GM23338 (cell line): Measurements from ENCODE around the gene OSBPL10.

ENCODE experiments used
- EZH2 ChIP-seq: fragments of 200-600 bp; sonication (generic); IDR thresholded peaks from one replicate; pipeline ENCODE4 v1.8.0; 2017; ENCODE audit warnings: antibody characterized with exemption, mild to moderate bottlenecking, low read depth; ENCODE audit not compliant: unreplicated experiment
- EZH2phosphoT487 ChIP-seq: fragments of 200-600 bp; sonication (generic); IDR thresholded peaks from one replicate; pipeline ENCODE4 v1.8.1; 2018; ENCODE audit warnings: antibody characterized with exemption; ENCODE audit not compliant: unreplicated experiment
- TF ChIP-seq, protein P1 (sequence below), 2 experiments: fragments of 200-600 bp in 1 of 2; sonication (generic) in 1 of 2; conservative IDR thresholded peaks; 2 replicates each; pipeline versions ENCODE4 v1.5.1 to v1.6.1; 2016 to 2017; ENCODE audit warnings: antibody characterized with exemption in 2 of 2, low read depth in 2 of 2, mild to moderate bottlenecking in 2 of 2, moderate library complexity in 1 of 2
- TF ChIP-seq, protein P2 (sequence below): IDR thresholded peaks from one replicate; pipeline ENCODE4 v1.6.1; 2018; ENCODE audit warnings: antibody characterized with exemption; ENCODE audit not compliant: unreplicated experiment

DNA sequence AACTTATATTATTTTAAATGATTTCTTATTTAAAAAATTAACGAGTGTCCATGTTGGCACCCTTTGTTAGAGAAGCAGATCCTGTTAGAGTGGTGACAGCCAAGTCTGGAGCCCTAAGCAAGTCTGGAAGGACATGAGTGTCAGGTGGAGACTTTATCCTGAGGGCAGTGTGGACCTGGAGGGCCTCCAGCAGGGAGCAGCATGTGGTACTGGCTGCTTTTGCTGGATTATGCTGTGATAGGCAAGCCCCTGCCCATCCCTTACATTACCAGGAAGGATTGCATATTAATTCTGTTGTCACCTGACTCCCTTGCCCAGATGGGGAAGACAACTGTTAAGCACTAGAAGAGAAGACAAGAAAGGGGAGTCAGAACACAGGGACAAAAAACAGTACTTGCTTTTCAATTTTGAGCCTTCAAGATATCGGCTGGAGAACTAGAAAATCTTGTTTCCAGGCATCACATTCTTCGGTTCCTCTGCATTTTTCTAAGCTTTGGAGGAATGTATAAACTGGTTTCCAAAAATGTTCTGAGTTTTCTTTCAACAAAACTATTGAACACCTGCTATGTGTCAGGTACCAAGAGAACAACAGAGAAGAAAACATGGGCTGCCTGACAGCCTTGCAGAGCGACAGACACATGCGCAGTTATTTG lies 23.2 kb upstream of the OSBPL10 start:
- TF ChIP-seq EZH2 (no peak), EZH2phosphoT487 (no peak)
- TF ChIP-seq, protein P1, sequence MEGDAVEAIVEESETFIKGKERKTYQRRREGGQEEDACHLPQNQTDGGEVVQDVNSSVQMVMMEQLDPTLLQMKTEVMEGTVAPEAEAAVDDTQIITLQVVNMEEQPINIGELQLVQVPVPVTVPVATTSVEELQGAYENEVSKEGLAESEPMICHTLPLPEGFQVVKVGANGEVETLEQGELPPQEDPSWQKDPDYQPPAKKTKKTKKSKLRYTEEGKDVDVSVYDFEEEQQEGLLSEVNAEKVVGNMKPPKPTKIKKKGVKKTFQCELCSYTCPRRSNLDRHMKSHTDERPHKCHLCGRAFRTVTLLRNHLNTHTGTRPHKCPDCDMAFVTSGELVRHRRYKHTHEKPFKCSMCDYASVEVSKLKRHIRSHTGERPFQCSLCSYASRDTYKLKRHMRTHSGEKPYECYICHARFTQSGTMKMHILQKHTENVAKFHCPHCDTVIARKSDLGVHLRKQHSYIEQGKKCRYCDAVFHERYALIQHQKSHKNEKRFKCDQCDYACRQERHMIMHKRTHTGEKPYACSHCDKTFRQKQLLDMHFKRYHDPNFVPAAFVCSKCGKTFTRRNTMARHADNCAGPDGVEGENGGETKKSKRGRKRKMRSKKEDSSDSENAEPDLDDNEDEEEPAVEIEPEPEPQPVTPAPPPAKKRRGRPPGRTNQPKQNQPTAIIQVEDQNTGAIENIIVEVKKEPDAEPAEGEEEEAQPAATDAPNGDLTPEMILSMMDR (conservative IDR thresholded peaks at IDR 0.05; ENCODE audit: low read depth in 2 of 2), result peak; percentile 15 to 26; a peak in 1 of 4 replicates
- TF ChIP-seq, protein P2, sequence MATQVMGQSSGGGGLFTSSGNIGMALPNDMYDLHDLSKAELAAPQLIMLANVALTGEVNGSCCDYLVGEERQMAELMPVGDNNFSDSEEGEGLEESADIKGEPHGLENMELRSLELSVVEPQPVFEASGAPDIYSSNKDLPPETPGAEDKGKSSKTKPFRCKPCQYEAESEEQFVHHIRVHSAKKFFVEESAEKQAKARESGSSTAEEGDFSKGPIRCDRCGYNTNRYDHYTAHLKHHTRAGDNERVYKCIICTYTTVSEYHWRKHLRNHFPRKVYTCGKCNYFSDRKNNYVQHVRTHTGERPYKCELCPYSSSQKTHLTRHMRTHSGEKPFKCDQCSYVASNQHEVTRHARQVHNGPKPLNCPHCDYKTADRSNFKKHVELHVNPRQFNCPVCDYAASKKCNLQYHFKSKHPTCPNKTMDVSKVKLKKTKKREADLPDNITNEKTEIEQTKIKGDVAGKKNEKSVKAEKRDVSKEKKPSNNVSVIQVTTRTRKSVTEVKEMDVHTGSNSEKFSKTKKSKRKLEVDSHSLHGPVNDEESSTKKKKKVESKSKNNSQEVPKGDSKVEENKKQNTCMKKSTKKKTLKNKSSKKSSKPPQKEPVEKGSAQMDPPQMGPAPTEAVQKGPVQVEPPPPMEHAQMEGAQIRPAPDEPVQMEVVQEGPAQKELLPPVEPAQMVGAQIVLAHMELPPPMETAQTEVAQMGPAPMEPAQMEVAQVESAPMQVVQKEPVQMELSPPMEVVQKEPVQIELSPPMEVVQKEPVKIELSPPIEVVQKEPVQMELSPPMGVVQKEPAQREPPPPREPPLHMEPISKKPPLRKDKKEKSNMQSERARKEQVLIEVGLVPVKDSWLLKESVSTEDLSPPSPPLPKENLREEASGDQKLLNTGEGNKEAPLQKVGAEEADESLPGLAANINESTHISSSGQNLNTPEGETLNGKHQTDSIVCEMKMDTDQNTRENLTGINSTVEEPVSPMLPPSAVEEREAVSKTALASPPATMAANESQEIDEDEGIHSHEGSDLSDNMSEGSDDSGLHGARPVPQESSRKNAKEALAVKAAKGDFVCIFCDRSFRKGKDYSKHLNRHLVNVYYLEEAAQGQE, result no peak
